Osteoblast (primary cell): Measurements from ENCODE around the gene POPDC3. TPM values are rescaled to one million over a fixed set of nuclear protein-coding genes. Genes with fewer than 3 reads are reported as not detected.

ENCODE experiments used
- DNase-seq: peaks from one replicate; pipeline ENCODE4 v3.0.0; 2011; ENCODE audit warnings: low spot score, mixed read lengths; ENCODE audit not compliant: insufficient read length; ENCODE audit errors: missing footprints
- H2AFZ ChIP-seq: 2 replicates; pipeline ENCODE4 v1.6.0; 2011; ENCODE audit warnings: mild to moderate bottlenecking, low read length
- H3K27ac ChIP-seq: 2 replicates; pipeline ENCODE4 v1.5.1; 2011; ENCODE audit warnings: mild to moderate bottlenecking, low read depth, low read length, moderate library complexity
- H3K27me3 ChIP-seq: 2 replicates; pipeline ENCODE4 v1.6.0; 2012; ENCODE audit warnings: mild to moderate bottlenecking, control low read depth, inconsistent platforms, low read length, moderate library complexity; ENCODE audit not compliant: insufficient read depth
- H3K36me3 ChIP-seq: 2 replicates; pipeline ENCODE4 v1.5.1; 2011; ENCODE audit warnings: mild to moderate bottlenecking, low read length, control low read depth, moderate library complexity; ENCODE audit not compliant: insufficient read depth
- H3K4me1 ChIP-seq: 2 replicates; pipeline ENCODE4 v1.5.1; 2011; ENCODE audit warnings: mild to moderate bottlenecking, low read length, control low read depth, moderate library complexity; ENCODE audit not compliant: insufficient read depth
- H3K4me2 ChIP-seq: 2 replicates; pipeline ENCODE4 v1.6.0; 2011; ENCODE audit warnings: mild to moderate bottlenecking, low read length; ENCODE audit not compliant: insufficient read depth
- H3K4me3 ChIP-seq: fragments of 200-600 bp; sonication (generic); 3 replicates; pipeline ENCODE4 v1.5.1; 2012; ENCODE audit warnings: mild to moderate bottlenecking, low read length, inconsistent platforms; ENCODE audit not compliant: insufficient read depth
- H3K79me2 ChIP-seq: 2 replicates; pipeline ENCODE4 v1.6.0; 2012; ENCODE audit warnings: mild to moderate bottlenecking, low read length, control low read depth, inconsistent platforms; ENCODE audit not compliant: insufficient read depth
- H3K9me3 ChIP-seq: 2 replicates; pipeline ENCODE4 v1.5.1; 2011; ENCODE audit warnings: low read depth, low read length, control low read depth
- H4K20me1 ChIP-seq: 2 replicates; pipeline ENCODE4 v1.6.0; 2012; ENCODE audit warnings: mild to moderate bottlenecking, low read length, control low read depth; ENCODE audit not compliant: insufficient read depth
- CTCF ChIP-seq: IDR thresholded peaks from 2 replicates; pipeline ENCODE4 v1.5.1; 2011; ENCODE audit warnings: mild to moderate bottlenecking, low read depth, low read length, moderate library complexity; ENCODE audit errors: extremely low read depth
- total RNA-seq: library from RNA; depleted of rRNA; stranded (reverse); fragments of >200 nt; gene quantifications from 2 replicates; pipeline ENCODE4 v1.2.3, GENCODE V29; 2012

The POPDC3 gene
- total RNA-seq, 1 donor = 32.6 TPM

GRCh38 chr6:105209950-105210706 lies 30.3 kb upstream of the POPDC3 start:
- DNase-seq = peak; percentile 39
- Histone ChIP-seq H3K27ac (peak overlapping the region; percentile 14), H3K4me3 (no peak overlapping the region), H3K79me2 (no peaks in the 10 kb centered on the region), H4K20me1 (no peaks in the 10 kb centered on the region), H3K4me1 (peaks cover 18% of the 10 kb centered on the region), H3K9me3 (no peaks in the 10 kb centered on the region), H2AFZ (peak overlapping the region; percentile 47), H3K36me3 (no peaks in the 10 kb centered on the region), H3K4me2 (peak overlapping the region; percentile 51), H3K27me3 (no peaks in the 10 kb centered on the region)
- no peak for TF ChIP-seq CTCF

GRCh38 chr6:105207524-105208269 lies 27.9 kb upstream of the POPDC3 start:
- no peaks in the 10 kb centered on the region for H4K20me1 ChIP-seq
- no peaks in the 10 kb centered on the region for H3K27me3 ChIP-seq
- DNase-seq = no peak
- H2AFZ ChIP-seq = no peak overlapping the region
- H3K4me2 ChIP-seq = no peak overlapping the region
- H3K9me3 ChIP-seq = no peaks in the 10 kb centered on the region
- TF ChIP-seq CTCF = no peak
- H3K4me1 ChIP-seq = peaks cover 18% of the 10 kb centered on the region
- no peaks in the 10 kb centered on the region for H3K79me2 ChIP-seq
- H3K27ac ChIP-seq = no peak overlapping the region
- no peaks in the 10 kb centered on the region for H3K36me3 ChIP-seq
- no peak overlapping the region for H3K4me3 ChIP-seq

GRCh38 chr6:105204768-105205167 lies 25.0 kb upstream of the POPDC3 start:
- Histone ChIP-seq H3K4me2 (no peak overlapping the region), H3K9me3 (no peaks in the 10 kb centered on the region), H3K36me3 (no peaks in the 10 kb centered on the region), H3K4me1 (peaks cover 14% of the 10 kb centered on the region), H4K20me1 (no peaks in the 10 kb centered on the region), H3K27ac (no peak overlapping the region), H3K79me2 (no peaks in the 10 kb centered on the region), H3K27me3 (no peaks in the 10 kb centered on the region), H3K4me3 (no peak overlapping the region), H2AFZ (no peak overlapping the region)
- DNase-seq = no peak
- no peak for TF ChIP-seq CTCF

GRCh38 chr6:105204331-105204730 lies 24.5 kb upstream of the POPDC3 start:
- TF ChIP-seq CTCF = no peak
- H3K9me3 ChIP-seq = no peaks in the 10 kb centered on the region
- no peak for DNase-seq

More at GRCh38 chr6:105204331-105204730, 24.5 kb upstream of the POPDC3 start:
- no peaks in the 10 kb centered on the region for H3K36me3 ChIP-seq
- H3K4me2 ChIP-seq = no peak overlapping the region
- no peak overlapping the region for H3K27ac ChIP-seq
- no peaks in the 10 kb centered on the region for H3K79me2 ChIP-seq
- no peaks in the 10 kb centered on the region for H4K20me1 ChIP-seq
- H3K27me3 ChIP-seq = no peaks in the 10 kb centered on the region
- no peak overlapping the region for H2AFZ ChIP-seq
- no peak overlapping the region for H3K4me3 ChIP-seq
- H3K4me1 ChIP-seq = peaks cover 14% of the 10 kb centered on the region
